ENCODE measurements around the gene CEMIP2. TPM values are rescaled to one million over a fixed set of nuclear protein-coding genes. Genes with fewer than 3 reads are reported as not detected.

Gene CEMIP2
- total RNA-seq, 1 donor from 2014 or later, result 111 TPM

DNA sequence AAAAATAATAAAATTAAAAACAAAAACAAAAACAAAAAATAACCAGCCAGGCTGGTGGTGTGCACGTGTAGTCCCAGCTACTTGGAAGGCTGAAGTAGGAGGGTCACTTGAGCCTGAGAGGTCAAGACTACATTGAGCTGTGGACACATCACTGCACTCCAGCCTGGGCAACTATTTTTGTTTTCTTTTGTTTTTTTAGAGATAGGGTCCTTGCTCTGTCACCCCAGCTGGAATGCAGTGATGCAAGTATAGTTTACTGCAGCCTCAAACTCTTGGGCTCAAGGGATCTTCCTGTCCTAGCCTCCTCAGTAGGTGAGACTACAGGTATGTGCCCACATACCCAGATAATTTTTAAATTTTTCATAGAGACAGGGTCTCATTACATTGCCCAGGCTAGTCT is 80.6 kb downstream of the CEMIP2 start:
- no peak for DNase-seq (ENCODE audit: low spot score)
- no peak for ATAC-seq
- intact Hi-C loops (cut with DNase I), result no loop called here

DNA sequence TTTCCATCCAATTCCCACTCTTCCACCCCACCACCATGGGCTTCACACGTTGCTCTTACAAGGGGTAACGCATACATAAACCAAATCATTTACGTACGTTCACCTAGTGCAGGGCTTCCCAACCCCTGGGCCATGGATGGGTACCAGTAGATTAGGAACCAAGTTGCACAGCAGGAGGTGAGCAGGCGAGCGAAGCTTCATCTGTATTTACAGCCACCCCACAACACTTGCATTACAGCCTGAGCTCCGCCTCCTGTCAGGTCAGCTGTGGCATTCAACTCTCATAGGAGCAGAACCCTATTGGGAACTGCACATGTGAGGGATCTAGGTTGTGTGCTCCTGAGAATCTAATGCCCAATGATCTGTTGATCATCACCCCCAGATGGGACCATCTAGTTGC is 82.3 kb downstream of the CEMIP2 start:
- DNase-seq (ENCODE audit: low spot score) (no peak), ATAC-seq (no peak)
- intact Hi-C loops (cut with DNase I), result no loop called here

- intact Hi-C loops (cut with DNase I), result no loop called here
- ATAC-seq, result no peak
- DNase-seq (ENCODE audit: low spot score), result no peak
Observed at GRCh38 chr9:71685394-71685793, 82.9 kb downstream of the CEMIP2 start.

DNA sequence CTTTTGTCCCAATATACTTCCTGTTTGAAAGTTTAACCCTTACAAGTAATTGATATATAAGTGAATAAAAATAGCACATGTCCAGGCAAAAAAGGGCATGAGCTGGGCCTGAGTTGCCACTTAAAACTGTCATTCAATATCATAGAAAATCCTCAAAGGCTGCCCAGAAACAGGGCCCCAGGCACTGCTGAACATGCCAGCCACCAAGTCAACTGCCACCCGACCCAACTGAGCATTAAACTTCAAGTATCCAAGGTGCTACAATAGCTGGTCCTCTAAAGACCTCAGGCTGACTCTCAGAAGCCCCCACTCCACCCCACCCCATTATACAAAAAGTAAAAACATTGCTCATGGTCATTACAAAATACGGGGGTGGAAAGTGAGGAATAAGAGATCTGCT is 83.7 kb downstream of the CEMIP2 start:
- intact Hi-C loops (cut with DNase I), result no loop called here
- DNase-seq (ENCODE audit: low spot score) (no peak), ATAC-seq (no peak)

DNA sequence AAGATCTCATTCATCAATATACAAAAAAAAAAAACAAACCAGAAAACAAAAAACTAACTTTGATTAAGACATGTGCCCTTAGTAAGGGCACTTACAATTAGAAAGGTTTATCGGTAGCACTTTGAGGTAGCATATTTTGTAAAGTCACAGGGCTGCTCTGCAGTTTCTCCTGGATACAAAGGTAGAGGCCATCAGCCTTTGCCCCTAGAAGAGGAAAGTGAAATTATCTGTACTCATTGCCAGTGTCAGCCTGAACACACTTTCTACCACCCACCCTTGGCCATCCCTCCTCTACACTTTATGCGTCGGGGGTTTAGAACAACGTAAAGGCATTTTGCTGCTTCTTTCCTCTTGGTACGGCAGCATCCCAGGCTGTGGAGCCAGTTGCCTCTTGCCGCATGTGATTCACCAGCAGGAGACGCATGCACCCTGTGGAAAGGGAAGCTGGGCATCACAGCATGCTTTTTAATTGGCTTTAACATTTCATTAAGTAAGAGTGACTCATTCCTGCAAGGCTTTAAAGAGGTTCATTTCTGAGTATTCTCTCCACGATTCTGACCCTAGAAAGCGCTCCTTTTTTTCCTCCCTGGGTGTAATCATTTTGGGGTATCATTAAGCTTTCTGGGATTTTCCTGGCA is 84.6 kb downstream of the CEMIP2 start:
- DNase-seq (ENCODE audit: low spot score) (no peak), ATAC-seq (peak; percentile 47)
- intact Hi-C loops (cut with DNase I), result no loop called here

GRCh38 chr9:71681708-71682272 is 86.5 kb downstream of the CEMIP2 start:
- DNase-seq (ENCODE audit: low spot score) (no peak), ATAC-seq (no peak)

GRCh38 chr9:71681104-71681707 is 87.1 kb downstream of the CEMIP2 start:
- DNase-seq (ENCODE audit: low spot score) (no peak), ATAC-seq (no peak)
- intact Hi-C loops (cut with DNase I), result no loop called here

More at GRCh38 chr9:71681708-71682272, 86.5 kb downstream of the CEMIP2 start:
- intact Hi-C loops (cut with DNase I), result no loop called here

DNA sequence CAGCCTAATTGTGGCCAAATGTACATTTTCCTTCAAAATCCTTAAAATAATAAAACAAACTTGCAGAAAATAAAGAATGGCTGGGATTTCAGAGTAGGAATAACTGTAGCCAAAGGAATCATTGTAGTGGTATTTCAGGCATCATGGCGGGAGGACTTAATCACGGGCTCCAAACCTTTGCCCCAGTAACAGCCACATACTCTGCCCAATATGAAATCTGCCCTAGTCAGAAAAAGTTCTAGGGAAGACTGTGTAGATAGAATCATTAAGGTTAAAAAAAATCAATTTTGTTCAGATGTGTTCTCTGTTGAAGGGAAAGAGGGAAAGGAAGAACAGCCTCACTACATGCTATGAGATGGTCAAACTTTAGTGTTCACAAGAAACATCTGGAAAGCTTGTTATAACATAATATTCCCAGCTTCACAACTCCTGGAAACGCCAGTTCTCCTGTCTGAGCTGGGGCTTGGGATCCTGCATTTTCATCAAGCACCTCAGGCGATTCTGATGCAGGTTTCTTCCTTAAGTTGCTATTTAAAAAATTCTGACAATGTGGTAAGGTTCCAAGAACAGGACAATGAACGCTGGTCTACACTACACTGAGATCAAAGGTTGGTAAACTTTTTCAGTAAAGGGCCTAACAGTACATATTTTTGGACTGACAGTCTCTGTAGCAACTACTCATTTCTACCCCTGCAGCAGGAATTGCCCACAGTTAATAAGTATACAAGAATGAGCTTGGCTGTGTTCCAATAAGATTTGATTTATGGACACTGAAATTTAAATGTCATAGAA is 87.9 kb downstream of the CEMIP2 start:
- intact Hi-C loops (cut with DNase I), result no loop called here

GRCh38 chr9:71678999-71679398 is 89.3 kb downstream of the CEMIP2 start:
- intact Hi-C loops (cut with DNase I), result no loop called here
- DNase-seq (ENCODE audit: low spot score) (no peak), ATAC-seq (no peak)

More for the DNA sequence above, 87.9 kb downstream of the CEMIP2 start:
- ATAC-seq (no peak), DNase-seq (ENCODE audit: low spot score) (no peak)

GRCh38 chr9:71677209-71677608 is 91.1 kb downstream of the CEMIP2 start:
- DNase-seq (ENCODE audit: low spot score), result no peak
- no peak for ATAC-seq
- intact Hi-C loops (cut with DNase I), result no loop called here

- DNase-seq (ENCODE audit: low spot score), result no peak
- ATAC-seq, result no peak
- intact Hi-C loops (cut with DNase I), result no loop called here
Observed at GRCh38 chr9:71676460-71676859, 91.9 kb downstream of the CEMIP2 start.

DNA sequence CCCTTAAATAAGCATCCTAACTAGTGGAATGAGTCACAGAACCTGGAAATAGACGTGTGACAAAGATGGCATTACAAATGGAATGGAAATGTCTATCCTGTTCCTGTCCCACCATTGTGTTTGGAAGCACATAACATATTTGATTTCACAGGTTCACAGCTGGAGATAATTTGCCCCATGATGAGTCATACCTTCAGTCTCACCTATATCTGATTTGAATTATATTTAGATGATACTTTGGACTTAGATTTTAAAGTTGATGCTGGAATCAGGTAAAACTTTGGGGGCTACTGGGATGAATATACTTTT is 92.5 kb downstream of the CEMIP2 start:
- intact Hi-C loops (cut with DNase I), result no loop called here
- ATAC-seq (no peak), DNase-seq (ENCODE audit: low spot score) (no peak)

- no peak for DNase-seq (ENCODE audit: low spot score)
- ATAC-seq, result no peak
Observed at GRCh38 chr9:71675105-71675856, 93.0 kb downstream of the CEMIP2 start.

DNA sequence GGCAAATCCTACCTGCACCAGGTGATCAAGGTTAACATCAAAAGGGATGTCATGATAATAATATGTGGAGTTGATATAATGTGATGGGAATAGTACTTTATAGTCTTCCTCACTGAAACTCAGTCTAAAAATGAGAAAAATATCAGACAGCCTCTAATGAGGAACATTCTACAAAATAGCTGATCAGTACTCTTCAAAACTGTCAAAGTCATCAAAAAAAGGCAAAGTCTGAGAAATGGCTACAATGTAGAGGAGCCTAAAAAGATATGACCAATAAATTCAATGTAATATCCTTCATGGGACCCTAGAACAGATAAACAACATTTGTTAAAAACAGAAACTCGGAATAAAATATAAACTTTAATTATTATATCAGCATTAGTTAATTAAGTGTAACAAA is 95.7 kb downstream of the CEMIP2 start:
- ATAC-seq, result no peak
- intact Hi-C loops (cut with DNase I), result no loop called here
- DNase-seq (ENCODE audit: low spot score), result no peak

More at GRCh38 chr9:71675105-71675856, 93.0 kb downstream of the CEMIP2 start:
- intact Hi-C loops (cut with DNase I), result no loop called here

GRCh38 chr9:71671289-71671688 is 97.0 kb downstream of the CEMIP2 start:
- no peak for DNase-seq (ENCODE audit: low spot score)
- intact Hi-C loops (cut with DNase I), result no loop called here

DNA sequence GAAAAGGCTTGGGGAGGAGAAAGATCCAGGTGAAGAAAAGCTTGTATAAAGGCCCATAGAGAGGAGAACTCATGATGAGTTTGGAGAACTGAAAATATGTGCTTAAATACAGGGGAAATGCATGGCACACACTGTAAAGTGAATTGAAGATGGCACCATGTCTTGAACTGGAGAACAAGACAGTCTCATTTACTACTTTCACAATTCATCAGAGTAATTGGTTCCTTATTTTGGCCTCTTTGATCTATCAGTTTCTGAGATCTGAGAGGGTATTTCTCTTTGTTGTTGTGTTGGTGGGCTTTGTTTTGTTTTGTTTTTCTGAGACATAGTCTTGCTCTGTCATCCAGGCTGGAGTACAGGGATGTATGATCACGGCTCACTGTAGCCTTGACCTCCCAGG is 98.2 kb downstream of the CEMIP2 start:
- intact Hi-C loops (cut with DNase I), result no loop called here
- DNase-seq (ENCODE audit: low spot score), result no peak
- no peak for ATAC-seq

More at GRCh38 chr9:71671289-71671688, 97.0 kb downstream of the CEMIP2 start:
- no peak for ATAC-seq

DNA sequence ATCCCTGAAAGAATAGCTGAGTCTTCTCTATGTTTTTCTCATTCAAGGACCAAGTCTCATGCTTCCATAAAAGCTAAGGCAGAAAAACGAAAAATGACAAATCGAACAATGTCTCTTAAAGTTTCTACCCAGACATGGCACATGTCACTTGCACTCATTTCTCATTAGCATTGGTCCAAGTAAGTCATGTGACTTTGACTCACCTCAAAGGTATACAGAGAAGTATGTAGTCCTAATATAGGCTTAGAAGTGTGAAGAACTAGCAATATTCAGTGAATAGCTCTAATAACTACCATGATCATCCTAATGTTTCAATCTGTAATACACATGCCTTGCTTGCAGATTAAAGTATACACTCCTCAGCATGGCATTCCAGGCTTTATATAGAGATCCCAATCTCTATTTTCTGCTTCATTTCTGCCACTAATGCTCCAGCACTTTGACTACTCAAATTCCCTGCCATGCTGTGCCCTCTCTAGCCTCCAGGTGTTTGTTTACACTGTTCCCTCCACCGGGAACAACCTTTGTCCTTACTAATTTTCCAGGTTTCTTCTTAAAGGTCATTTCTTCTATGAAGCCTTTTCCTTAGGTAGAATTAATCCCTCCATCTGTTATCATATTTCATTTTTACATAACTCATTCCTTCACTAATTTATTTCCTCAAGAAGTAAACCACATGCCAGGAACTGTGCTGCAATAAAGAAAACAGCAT is 98.9 kb downstream of the CEMIP2 start:
- DNase-seq (ENCODE audit: low spot score), result no peak

DNA sequence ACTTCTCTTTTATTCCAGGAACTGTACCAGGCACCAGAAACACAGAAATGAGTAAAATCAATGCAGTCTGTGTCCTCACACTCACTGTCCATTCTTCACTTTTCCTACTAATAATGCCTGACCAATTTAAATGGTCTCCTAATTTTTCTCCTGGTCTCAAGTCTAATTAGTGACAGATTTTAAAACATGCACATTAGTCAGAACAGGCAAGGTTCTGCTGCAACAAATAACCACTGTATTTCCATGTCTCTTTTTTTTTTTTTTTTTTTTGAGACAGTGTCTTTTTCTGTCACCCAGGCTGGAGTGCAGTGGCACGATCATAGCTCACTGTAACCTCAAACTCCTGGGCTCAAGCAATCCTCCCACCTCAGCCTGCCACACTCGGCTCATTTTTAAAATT is 99.6 kb downstream of the CEMIP2 start:
- intact Hi-C loops (cut with DNase I), result no loop called here
- ATAC-seq, result no peak
- no peak for DNase-seq (ENCODE audit: low spot score)

More for the DNA sequence above, 98.9 kb downstream of the CEMIP2 start:
- intact Hi-C loops (cut with DNase I), result no loop called here
- no peak for ATAC-seq

- ATAC-seq, result no peak
- no peak for DNase-seq (ENCODE audit: low spot score)
- intact Hi-C loops (cut with DNase I), result no loop called here
Observed at GRCh38 chr9:71665247-71665646, 103.1 kb downstream of the CEMIP2 start.

Measured in sciatic nerve (tissue), 2 donors.